Activated CD4-positive, alpha-beta T cell treated with anti-CD3 and anti-CD28 coated beads for 4 hours (primary cell): Measurements from ENCODE around the gene AEBP1.

Source experiments
- DNase-seq, 2 donors: peaks; one replicate each; pipeline ENCODE4 v3.0.0-alpha.2; 2020

AEBP1 gene

DNA sequence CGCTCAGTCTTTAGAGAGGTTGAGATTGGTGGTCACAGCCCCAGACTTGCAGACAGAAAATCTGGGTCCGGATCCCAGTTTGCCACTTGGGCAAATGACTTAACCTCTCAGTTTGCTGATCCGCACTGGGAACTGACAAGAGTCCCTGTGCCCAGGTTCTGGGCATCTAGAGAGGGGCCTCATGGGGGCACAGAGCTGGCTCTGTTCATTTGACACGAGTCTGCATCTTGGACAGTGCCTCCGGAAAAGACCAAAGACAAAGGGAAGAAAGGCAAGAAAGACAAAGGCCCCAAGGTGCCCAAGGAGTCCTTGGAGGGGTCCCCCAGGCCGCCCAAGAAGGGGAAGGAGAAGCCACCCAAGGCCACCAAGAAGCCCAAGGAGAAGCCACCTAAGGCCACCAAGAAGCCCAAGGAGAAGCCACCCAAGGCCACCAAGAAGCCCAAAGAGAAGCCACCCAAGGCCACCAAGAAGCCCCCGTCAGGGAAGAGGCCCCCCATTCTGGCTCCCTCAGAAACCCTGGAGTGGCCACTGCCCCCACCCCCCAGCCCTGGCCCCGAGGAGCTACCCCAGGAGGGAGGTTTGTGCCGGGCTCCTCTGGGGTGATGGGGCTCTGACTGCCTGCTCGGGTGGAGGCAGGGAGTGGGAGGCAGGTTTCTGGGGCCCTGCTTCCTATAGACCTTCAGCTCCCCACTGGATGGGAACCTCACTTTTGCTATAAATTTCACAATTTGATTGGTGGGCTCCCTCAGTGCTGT, 2.3 kb downstream of the AEBP1 start:
- DNase-seq, result no peak

DNA sequence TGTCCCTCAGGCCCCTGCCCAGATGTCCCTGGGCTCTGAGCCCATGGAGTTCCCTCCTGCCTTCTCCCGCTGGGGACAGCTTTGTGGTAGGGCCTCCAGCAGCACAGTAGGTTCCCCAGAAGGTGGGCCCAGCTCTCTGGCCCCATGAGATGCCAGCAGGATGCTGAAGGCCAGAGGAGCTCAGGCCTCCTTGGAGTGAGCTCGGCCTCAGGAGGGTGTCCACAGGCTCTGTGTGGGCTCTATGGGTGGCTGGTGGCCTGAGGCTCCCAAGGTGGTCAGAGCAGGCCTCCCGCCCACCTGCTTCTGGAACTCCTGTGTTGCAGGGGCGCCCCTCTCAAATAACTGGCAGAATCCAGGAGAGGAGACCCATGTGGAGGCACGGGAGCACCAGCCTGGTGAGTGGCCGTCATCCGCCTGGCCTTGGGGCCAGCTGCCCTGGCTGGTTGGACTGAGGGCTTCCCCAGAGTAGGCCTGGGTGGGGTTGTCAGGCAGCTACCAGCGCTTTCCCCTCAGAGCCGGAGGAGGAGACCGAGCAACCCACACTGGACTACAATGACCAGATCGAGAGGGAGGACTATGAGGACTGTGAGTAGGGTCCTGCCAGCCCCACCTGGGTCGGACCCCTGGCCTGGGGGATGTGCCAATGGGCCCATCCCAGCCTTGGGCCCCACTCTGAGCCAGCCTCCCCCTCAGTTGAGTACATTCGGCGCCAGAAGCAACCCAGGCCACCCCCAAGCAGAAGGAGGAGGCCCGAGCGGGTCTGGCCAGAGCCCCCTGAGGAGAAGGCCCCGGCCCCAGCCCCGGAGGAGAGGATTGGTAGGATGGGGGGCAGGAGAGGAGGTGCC, 3.2 kb downstream of the AEBP1 start:
- DNase-seq, result no peak

DNA sequence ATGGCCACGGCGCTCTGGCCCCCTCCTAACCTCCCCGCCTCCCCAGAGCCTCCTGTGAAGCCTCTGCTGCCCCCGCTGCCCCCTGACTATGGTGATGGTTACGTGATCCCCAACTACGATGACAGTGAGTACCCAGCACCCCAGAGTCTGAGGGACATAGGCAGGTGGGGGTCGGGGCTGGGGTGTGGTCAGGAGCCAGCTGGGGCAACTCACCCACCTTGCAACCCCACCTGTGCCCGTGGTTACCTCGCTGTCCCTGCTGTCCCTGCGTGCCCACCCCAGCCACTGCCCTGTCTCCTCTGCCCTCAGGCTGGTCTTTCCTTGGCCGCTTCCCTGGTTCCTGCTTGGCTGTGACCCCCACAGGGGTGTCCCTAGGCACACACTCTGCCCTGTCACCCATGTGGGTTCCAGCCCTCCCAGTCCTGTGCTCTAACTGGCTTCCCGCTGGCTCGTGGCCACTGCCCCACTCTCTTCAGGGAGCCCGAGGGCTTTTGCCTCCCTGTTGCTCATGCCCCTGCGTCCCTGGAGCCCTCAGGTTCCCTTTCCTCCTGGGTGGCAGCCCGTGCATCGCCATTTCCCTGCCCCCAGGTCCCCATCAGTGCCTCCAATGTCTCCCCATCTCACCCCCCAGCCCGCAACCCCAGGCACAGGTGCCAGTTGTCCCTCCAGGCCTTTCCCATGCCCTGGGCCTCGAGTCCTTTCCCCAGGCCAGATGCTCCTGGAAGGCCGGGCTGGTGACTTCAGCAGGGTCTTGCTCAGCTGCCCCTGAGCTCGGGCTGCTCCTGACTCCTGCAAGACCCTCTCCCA, 4.0 kb downstream of the AEBP1 start:
- DNase-seq, result no peak

DNA sequence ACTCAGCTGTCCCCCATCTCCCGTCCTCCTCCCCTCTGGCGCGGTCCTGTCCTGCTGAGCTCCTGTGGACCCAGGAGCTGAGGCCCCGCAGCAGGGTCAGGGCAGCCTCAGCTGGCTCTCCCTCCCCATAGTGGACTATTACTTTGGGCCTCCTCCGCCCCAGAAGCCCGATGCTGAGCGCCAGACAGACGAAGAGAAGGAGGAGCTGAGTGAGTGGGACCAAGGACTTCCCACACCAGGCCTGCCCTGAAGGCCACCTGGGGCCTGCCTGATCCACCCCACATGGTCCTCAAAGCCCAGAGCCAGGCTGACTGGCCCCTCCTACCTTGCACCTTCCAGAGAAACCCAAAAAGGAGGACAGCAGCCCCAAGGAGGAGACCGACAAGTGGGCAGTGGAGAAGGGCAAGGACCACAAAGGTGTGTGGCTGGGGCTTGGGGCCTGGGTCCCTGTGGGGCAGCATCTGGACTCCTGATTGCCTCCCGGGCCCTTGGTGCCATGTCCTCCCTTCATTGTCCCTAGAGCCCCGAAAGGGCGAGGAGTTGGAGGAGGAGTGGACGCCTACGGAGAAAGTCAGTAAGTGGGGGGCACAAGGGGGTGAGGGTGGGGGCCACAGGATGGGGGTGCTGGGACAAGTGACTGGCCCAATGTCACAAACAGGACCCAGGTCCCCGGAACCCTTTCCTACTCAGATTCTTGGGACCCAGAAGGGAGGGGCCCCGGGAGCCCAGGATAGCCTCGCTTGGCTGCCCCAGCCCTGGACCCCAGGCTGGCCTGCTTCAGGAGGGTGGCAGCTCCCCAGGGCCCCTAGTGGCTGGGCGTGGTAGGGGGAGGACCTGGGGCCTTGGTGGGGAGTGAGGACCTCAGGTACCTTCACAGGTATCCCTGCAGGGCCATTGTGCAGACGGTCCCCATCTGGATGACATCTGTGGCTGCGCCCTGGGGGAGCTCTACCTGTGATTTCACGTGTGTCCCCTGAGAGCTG, 4.9 kb downstream of the AEBP1 start:
- no peak for DNase-seq

DNA sequence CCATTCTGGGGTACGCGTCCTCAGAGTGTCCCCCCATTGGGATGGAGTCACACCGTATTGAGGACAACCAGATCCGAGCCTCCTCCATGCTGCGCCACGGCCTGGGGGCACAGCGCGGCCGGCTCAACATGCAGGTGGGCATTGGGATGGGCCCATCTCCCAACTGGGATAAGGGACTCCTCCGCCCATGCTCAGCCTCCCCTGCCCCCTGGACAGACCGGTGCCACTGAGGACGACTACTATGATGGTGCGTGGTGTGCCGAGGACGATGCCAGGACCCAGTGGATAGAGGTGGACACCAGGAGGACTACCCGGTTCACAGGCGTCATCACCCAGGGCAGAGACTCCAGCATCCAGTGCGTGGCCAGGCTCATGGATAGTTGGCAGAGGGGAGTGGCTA, 5.8 kb downstream of the AEBP1 start:
- no peak for DNase-seq

DNA sequence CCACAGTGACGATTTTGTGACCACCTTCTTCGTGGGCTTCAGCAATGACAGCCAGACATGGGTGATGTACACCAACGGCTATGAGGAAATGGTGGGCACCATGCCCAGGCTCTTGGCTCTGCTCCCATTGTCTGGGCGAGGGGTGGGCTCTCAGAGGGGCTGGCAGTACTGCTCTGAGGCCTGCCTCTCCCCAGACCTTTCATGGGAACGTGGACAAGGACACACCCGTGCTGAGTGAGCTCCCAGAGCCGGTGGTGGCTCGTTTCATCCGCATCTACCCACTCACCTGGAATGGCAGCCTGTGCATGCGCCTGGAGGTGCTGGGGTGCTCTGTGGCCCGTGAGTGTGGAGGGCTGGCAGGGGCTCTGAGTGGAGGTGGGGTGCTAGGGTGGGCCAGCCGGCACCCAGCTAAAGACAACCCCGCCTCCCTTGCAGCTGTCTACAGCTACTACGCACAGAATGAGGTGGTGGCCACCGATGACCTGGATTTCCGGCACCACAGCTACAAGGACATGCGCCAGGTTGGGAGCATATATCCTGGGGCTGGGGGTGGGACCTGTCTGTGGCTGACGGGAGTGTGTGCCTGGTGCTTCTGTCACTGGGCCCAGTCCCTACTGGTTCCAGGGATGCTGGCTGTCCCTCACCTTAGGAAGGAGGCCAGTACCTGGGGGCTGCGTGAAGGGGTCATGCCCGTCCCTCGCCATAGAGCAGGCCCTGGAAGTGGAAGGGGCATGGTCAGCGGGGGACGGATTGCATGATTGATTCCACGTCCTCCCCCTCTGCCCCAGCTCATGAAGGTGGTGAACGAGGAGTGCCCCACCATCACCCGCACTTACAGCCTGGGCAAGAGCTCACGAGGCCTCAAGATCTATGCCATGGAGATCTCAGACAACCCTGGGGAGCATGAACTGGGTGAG, 6.8 kb downstream of the AEBP1 start:
- DNase-seq, result no peak

DNA sequence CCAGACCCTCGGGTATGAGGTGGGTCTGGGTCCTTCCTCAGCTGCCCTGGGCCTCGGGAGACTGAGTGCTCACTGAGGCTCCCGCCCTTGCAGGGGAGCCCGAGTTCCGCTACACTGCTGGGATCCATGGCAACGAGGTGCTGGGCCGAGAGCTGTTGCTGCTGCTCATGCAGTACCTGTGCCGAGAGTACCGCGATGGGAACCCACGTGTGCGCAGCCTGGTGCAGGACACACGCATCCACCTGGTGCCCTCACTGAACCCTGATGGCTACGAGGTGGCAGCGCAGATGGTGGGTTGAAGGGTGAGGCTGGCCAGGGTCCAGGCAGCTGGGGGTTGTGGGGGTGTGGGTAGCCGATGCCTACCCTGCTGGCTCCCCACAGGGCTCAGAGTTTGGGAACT, 7.6 kb downstream of the AEBP1 start:
- DNase-seq, result no peak

DNA sequence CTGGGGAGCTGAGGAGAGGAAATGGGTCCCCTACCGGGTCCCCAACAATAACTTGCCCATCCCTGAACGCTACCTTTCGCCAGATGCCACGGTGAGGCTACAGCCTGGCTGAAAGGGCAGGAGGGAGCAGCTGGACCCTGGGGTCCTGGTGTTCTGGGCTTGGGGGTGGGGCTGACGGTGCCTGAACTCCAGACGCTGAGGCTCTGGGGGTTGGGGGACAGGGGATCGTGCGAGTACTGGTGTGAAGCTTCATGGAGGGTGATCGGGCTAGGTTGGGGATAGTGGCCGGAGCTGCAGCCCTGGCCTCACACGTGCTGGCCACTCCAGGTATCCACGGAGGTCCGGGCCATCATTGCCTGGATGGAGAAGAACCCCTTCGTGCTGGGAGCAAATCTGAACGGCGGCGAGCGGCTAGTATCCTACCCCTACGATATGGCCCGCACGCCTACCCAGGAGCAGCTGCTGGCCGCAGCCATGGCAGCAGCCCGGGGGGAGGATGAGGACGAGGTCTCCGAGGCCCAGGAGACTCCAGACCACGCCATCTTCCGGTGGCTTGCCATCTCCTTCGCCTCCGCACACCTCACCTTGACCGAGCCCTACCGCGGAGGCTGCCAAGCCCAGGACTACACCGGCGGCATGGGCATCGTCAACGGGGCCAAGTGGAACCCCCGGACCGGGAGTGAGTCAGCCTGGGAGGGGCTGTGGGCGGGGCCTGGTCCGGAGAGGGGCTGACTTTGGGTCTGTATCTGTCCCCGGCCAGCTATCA, 8.3 kb downstream of the AEBP1 start:
- no peak for DNase-seq

DNA sequence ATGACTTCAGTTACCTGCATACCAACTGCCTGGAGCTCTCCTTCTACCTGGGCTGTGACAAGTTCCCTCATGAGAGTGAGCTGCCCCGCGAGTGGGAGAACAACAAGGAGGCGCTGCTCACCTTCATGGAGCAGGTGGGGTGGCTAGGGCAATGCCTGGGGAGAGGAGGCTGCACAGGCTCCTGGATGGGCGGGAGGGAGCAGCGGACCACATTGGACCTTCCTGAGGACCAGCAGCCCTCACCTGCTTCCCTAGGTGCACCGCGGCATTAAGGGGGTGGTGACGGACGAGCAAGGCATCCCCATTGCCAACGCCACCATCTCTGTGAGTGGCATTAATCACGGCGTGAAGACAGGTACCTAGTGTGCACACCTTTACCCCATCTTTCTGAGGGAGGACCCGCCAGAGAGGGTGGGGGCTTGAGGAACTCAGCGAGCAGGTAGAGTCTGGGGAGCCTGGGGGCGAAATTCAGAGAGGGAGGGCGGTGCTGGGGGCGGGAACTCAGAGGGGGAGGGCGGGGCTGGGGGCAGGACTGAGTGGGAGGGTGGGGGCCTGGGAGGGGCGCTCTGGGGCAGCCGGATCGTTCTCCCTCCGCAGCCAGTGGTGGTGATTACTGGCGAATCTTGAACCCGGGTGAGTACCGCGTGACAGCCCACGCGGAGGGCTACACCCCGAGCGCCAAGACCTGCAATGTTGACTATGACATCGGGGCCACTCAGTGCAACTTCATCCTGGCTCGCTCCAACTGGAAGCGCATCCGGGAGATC, 9.0 kb downstream of the AEBP1 start:
- DNase-seq, result no peak

DNA sequence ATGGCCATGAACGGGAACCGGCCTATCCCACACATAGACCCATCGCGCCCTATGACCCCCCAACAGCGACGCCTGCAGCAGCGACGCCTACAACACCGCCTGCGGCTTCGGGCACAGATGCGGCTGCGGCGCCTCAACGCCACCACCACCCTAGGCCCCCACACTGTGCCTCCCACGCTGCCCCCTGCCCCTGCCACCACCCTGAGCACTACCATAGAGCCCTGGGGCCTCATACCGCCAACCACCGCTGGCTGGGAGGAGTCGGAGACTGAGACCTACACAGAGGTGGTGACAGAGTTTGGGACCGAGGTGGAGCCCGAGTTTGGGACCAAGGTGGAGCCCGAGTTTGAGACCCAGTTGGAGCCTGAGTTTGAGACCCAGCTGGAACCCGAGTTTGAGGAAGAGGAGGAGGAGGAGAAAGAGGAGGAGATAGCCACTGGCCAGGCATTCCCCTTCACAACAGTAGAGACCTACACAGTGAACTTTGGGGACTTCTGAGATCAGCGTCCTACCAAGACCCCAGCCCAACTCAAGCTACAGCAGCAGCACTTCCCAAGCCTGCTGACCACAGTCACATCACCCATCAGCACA, 9.7 kb downstream of the AEBP1 start:
- DNase-seq, result no peak

DNA sequence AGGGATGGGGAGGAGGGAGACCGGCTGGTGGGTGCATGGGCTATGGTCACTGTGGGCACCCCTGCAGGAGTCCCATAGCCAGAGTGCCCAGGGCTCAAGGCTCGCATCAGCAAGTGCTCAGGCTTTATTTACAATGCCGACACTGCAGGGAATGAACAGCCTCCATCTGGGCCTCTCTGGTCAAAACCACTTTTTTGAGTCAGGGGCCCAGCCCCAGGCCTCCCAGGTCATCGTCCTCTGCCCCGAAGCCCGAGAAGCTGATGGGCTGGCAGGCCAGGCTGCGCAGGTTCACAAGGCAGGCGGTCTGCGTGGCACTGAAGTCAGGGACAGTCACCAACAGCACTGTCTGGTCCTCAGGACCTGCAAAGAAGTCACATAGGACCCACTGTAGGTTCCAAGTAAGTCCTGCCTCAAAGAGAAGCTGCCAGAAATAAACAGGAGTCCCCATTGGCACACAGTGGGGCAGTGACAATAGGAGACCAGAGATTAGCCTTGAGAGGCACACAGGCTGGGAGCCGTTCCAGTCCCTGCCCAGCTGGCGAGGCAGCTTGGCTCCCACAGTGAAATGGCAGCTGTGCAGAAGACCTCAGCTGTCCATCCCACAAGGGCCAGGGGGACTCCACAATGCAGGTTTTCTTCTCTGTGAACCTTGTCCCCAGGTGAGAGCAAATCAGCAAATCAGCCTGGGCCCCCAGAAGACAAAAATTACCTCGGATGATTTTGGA, 10.6 kb downstream of the AEBP1 start:
- no peak for DNase-seq

DNA sequence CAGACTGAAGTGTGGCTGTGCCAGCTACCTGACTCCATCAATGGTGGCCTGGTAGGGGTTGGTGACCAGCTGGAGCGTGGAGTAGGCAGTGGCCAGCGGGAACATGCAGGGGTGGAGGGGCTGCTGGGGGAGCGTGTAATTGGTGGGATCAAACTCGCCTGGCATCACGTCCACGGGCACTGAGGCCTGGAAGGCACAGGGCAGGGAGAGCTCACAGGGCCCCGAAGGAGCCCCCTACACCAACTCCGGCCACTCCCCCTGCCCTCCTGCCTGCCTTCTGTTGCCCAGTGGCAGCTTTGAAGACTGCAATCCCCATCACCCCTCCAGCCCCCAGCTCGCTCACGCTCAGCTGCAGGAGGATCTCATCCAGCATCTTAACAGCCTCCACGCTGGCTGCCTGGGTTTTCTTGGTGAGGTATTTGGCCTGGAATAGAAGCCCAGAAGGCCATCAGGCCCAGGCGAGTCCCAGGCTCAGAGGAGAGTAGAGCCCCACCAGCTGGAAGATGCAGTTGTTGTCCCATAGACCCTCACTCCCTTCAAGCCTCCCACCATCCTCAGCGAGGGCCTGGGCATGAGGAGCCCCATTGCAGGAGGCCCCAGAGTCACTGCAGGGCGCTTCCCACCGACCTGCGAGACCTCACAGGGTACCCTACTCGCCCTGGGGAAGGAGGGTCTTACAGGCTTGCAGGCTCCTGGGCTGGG, 12.1 kb downstream of the AEBP1 start:
- DNase-seq, result no peak

DNA sequence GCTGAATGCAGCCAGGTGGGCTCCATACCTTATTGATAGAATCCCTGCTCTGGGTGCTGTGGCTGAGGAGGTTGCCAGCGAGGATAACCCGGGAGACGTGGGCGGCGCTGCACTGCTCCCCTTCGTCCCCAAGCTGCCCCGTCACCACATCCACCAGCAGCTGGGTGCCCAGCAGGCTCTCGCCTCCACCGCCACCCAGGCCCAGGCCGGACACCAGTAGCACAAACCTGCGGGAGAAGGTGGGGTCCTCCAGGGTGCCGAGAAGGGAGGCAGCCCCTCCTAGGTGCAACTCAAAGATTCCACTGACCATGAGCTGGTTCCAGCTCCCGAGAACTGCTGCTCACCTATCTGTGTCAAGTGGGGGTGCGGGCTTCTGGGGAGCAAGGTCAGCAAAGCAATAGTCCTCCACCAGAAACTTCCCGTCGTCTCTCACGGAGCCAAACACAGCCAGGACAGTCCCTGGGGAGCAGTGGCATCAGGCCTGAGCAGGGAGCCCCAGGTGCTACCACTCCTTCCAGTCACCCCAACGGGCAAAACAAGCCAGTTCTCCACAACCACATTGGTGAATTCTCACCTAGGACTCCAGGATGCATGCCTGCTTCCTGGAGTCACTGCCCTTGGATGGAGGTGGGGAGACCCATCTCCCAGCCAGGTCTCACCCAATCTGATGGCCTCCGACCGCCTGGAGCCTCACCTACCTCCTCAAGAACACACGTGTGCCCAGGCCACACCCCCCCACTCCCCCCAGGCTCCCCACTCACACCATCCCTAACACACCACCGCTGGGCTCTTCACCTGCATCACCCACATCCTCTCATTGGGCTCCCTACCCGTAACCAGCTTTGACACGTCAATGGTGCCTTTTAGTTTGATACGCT, 12.9 kb downstream of the AEBP1 start:
- no peak for DNase-seq

DNA sequence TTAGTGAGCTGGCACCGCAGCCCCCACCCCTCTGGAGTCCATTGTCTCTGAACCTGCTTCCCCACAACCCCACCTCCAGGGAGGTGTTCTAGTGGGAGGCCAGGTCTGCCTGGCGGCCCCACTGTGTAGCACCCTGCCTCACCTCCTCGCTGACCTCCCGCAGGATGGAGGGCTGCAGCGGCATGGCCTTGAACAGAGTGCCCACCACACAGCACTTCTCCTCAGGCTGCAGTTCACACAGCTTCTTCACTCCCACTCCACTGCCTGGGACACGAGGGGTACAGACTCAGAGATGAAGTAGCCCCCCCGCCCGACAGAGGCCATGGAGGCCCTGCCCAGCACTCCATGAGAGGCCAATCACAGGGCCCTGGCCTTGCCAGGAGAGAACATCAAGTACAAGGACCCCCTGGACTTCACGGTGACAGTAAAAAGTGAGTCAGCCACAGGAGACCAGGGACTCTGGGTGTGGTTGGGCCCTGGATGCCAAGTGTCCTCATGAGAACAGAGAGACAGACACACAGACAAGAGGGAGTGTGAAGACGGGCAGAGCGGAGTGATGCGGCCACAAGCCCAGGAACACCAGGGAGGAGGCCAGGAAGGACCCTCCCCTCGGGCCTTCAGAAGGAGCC, 13.8 kb downstream of the AEBP1 start:
- no peak for DNase-seq

DNA sequence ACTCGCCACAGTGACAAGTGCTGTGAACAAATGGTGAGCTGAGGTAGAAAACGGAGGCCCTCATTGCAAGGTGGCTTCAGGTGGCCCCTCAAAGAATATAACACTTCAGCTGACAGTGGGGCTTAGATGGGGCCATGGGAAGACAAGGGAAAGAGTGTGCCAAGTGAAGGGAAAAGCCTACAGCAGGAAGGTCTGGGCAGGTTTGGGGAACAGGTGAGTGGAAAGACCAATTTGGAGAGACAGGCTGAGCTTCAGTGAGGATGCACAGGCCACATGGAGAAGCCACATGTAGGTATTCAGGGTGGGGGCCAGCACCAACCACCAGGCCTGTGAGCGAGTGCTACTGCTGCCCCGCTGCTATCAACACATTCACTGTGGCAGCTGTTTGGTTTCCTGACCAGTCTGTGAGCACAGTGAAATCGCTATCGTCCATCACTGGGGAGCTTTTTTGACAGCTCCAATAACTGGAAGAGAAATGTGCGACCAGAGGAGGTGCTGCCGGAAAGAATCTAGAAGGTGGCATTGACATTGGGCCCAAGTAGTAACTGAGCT, 15.8 kb downstream of the AEBP1 start:
- no peak for DNase-seq

DNA sequence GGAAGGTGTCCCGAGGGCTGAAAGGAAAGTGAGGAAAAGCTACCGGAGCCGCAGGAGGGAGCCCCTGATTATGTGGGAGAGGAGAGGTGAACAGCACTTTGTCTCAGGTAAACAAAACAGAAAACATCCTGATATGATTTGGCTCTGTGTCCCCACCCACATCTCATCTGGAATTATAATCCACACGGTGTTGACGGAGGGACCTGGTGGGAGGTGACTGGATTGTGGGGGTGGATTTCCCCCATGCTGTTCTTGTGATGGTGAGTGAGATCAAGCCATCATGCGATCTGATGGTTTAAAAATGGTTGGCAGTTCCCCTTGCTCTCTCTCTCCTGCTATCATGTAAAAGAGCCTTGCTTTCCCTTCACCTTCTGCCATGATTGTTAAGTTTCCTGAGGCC, 16.2 kb downstream of the AEBP1 start:
- no peak for DNase-seq
